Cardiac fibroblast (primary cell): ENCODE results near the gene YPEL4.
A peak's percentile ranks its signal among the peaks of the same experiment; 100 is the strongest.

Experiments used
- DNase-seq, 2 donors: peaks; one replicate each; pipeline versions ENCODE4 v3.0.0 to v3.0.0-alpha.2; 2010; ENCODE audit warnings: low read depth in 2 of 2
- H3K4me3 ChIP-seq, 2 donors: replicated peaks in 1 of 2; 1 replicate in 1 of 2; 2 replicates in 1 of 2; pipeline ENCODE4 v1.5.1; 2011; ENCODE audit warnings: low read depth in 2 of 2, low read length in 2 of 2, mild to moderate bottlenecking in 2 of 2, moderate library complexity in 1 of 2
- TF ChIP-seq, protein P1 (sequence below): IDR thresholded peaks from one replicate; pipeline ENCODE4 v1.5.1; 2011; ENCODE audit warnings: low read depth, mild to moderate bottlenecking, low read length, inconsistent platforms

YPEL4 gene

DNA sequence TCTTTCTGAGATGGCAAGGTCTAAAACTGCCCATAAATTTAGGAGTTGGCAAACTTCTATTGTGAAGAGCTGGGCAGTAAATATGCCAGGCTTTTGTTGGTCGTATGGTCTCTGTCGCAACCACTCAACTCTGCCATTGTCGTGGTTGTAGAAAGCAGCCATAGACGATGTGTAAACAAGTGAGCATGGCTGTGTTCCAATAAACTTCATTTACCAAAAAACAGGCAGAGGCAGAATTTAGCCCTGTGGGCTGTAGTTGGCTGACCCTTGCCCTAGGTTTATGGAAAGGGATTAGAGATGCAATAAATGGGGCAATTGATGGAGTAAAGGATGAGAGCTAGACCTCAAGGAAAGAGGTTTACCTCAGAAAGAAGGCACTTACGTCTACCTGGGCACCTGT lies 17.6 kb downstream of the YPEL4 start:
- DNase-seq, result no peak
- TF ChIP-seq, protein P1, sequence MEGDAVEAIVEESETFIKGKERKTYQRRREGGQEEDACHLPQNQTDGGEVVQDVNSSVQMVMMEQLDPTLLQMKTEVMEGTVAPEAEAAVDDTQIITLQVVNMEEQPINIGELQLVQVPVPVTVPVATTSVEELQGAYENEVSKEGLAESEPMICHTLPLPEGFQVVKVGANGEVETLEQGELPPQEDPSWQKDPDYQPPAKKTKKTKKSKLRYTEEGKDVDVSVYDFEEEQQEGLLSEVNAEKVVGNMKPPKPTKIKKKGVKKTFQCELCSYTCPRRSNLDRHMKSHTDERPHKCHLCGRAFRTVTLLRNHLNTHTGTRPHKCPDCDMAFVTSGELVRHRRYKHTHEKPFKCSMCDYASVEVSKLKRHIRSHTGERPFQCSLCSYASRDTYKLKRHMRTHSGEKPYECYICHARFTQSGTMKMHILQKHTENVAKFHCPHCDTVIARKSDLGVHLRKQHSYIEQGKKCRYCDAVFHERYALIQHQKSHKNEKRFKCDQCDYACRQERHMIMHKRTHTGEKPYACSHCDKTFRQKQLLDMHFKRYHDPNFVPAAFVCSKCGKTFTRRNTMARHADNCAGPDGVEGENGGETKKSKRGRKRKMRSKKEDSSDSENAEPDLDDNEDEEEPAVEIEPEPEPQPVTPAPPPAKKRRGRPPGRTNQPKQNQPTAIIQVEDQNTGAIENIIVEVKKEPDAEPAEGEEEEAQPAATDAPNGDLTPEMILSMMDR, result no peak
- no peak overlapping the region for H3K4me3 ChIP-seq

DNA sequence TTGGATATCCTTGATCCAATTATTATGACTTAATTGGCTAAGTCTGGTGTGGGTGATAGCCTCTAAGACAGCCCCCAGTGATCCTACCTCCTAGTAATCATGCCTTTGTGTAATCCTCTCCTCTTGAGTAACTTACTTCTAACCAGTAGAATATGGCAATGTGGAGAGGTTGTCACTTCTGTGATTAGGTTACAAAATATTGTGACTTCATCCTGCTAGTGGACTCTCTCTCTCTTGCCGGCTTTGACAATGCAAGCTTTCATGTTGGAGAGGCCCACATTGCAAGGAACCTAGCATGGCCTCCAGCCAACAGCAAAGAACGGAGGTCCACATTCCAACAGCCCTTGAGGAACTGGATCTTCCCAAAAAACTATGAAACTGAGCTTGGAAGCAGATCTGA lies 19.5 kb downstream of the YPEL4 start:
- TF ChIP-seq, protein P1, result no peak
- DNase-seq, result no peak
- no peak overlapping the region for H3K4me3 ChIP-seq

DNA sequence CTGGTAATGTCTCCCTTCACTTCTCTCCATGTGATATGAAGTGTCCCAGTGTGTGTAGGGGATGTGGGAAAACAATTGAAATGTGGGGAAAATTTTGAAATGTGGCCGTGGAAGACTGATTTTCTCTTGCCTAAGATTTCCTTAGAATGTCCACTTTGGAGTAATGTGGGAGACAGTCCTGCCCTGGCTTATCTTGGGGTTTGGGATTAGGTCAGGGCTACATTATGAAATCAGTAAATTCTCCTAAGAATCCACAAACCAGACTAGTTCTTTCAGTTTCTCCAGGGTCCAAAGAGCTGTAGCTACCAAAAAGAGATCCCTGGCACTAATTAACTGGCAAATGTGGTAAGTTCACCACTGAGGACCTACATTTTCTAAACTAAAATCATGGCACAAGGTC lies 22.8 kb downstream of the YPEL4 start:
- no peak for DNase-seq
- TF ChIP-seq, protein P1, result no peak
- H3K4me3 ChIP-seq, result no peak overlapping the region

DNA sequence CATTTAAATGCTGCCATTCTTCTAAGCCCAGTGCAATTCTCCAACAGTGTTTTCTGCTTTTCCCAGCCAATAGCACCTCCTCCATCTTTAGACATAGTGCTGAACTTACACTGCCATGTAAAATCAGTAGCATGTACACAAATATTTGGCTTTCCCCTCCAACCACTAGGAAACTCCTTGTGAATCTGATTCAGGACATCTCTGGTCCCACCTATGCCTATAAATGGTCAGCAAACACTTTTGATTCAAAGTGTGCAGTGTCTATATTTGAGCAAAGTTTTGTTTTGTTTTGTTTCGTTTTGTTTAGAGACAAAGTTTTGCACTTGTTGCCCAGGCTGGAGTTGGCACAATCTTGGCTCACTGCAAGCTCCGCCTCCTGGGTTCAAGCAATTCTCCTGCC lies 24.8 kb downstream of the YPEL4 start:
- DNase-seq, result no peak
- TF ChIP-seq, protein P1, result no peak
- no peak overlapping the region for H3K4me3 ChIP-seq

DNA sequence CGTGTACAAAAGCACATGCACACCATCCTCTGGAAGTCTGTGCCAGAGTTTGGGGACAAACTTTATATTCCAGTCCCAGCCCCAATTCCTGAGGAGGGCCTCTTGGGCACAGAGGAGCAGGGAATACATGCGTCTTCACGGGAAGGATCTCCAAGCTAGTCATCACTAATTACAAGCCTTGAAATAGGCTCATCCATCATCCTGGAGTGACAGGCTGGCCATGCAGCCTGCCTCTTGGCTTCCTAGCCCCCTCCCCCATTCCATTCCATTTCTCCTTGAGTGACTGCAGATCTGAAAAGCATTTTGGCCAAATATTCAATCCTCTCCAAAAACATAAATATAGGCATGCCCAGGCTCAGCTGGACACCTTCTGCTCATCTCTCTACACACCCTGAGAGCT lies 27.4 kb downstream of the YPEL4 start:
- DNase-seq, result no peak
- TF ChIP-seq, protein P1, result no peak
- H3K4me3 ChIP-seq, result no peak overlapping the region

DNA sequence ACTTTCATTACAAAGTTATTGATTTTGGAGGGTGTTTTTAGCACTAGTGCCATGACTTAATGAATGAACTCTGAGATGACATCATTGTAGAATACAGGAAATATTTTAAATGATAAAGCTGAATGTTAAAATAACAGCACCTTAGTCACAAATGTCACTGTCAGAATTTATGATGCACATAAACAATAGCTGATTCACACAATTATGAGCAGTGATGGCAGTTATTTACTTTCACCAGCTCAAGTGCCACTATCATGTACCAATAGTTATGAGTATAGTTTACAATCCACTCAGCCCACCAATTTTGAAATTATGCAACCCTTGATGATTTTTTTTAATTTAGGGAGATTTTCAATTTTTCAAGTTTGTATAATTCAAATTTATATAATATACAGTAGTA lies 29.2 kb downstream of the YPEL4 start:
- TF ChIP-seq, protein P1, result no peak
- DNase-seq, result no peak
- H3K4me3 ChIP-seq, result no peak overlapping the region

DNA sequence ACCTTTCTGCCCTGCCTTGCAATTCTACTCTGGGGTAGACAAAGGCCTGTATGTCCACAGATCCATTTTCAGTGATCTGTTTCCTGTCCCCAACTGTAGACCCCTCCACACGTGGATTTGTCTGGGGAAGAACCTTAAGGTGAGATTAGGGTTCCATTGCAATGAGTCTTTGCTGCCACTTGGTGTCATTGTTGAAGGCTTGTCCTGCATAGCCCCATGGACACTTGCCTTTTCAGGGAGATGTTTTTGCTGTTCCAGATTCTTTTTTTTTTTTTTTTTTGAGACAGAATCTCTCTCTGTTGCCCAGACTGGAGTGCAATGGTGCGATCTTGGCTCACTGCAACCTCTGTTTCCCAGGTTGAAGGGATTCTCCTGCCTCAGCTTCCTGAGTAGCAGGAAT lies 30.4 kb downstream of the YPEL4 start:
- no peak overlapping the region for H3K4me3 ChIP-seq
- TF ChIP-seq, protein P1, result peak; percentile 28
- DNase-seq, result no peak
